ENCODE data around the gene BSPRY.

The BSPRY gene

DNA sequence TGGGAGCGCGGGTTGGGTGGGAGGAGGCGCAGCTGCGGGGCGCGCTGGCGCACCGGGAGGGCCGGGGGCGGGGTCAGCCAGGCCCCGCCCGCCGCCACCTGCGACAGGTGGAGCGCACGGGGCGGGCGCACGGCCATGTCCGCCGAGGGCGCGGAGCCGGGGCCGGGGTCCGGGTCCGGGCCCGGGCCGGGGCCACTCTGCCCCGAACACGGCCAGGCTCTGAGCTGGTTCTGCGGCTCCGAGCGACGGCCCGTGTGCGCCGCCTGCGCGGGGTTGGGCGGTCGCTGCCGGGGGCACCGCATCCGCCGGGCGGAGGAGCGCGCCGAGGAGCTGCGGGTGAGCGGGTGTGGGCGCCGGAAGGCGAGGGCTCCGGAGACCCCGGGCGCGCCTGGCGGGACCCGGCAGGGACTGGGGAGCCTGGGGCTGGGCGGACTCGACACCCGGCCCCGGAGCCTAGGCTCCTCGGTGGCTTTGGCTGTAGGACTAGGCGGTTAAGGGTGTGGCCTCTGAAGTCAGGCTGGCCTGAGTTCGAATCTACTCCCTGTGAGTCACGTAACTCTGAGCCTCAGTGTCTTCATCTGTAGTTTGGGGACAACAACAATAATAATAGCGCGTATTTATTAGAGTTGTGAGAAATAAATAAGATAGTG, at the start of gene BSPRY:
TSS of gene BSPRY (plus strand) at position 97 of the 650 bp plus-strand sequence. CDS start at position 136, 39 bp downstream.
- DNase-seq, result peak; percentile 53

DNA sequence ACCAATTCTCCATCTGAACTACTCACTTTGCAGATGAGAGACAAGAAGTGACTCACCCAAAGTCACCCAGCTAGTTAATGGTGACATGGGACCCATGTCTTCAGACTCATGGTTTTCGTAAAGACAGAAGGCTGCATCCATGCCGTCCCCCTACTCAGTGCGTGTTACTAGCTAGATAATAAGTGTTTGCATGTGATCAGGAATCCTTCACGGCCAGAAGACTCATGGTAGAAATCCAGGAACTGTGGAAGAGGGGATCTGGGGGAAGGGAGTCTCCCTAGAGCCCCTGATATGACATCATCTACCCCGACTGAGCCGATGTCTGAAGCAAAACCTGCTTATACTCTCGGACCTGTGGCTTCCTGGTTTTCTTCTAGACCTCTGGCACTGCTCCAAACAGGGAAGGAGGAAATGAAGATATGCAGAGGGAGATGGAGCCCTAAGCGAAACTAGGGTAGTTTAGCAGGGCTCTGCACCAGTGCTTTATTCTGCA, 49.5 kb upstream of the BSPRY start:
- no peak for DNase-seq

- no peak for DNase-seq
Measured at GRCh38 chr9:113301548-113301947, 47.8 kb upstream of the BSPRY start.

- DNase-seq, result no peak
Measured at GRCh38 chr9:113302792-113303418, 46.4 kb upstream of the BSPRY start, which contains the start of gene RNF183. Gene RNF183 (minus strand): TSS chr9:113303376. CDS start chr9:113298184, 5,192 bp downstream.

DNA sequence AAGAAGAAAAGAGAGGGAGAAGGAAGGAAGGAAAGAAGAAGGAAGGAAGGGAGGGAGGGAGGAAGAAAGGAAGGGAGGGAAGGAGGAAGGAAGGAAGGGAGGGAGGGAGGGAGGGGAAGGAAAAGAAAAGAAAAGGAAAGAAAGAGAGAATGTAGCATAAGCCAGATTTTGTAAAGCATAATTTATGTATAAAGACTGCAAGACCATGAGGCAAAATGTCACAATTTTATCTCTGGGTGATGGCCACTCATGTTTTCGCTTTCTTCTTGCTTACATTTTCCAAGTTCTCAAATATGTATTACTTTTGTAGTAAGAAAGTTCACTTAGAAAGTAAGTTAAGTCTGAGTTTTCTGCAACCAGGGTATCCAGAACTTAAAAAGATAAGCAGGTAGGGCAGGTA, 42.8 kb upstream of the BSPRY start:
- DNase-seq, result no peak

DNA sequence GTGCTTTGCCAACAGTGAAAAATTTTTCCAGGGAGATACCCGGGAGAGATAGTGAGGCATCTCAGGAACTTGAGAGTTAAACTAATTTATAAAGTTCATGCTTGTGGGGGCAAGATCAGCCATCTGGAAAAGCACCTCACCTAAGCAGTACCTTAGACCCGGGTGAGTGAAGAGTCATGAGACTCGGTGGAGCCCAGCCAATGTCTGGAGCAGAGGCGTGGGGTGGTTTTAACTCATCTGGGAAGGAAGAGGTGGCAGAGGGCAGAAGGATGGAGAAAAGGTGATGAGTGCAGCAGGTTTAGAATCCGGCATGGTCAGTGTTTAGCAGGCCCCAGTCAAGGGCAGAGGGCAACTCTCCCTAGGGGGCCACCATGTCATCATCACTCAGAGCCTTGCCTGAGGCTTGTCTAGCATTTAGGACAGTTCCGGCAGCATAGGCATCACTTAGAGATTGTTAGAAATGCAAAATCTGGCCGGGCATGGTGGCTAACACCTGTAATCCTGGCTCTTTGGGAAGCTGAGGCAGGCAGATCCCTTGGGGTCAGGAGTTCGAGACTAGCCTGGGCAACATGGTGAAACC, 41.9 kb upstream of the BSPRY start:
- DNase-seq, result no peak

GRCh38 chr9:113309204-113309813, 40.0 kb upstream of the BSPRY start:
- DNase-seq, result no peak

- no peak for DNase-seq
Measured at GRCh38 chr9:113310538-113310937, 38.8 kb upstream of the BSPRY start.

GRCh38 chr9:113311961-113312360, 37.4 kb upstream of the BSPRY start:
- no peak for DNase-seq

DNA sequence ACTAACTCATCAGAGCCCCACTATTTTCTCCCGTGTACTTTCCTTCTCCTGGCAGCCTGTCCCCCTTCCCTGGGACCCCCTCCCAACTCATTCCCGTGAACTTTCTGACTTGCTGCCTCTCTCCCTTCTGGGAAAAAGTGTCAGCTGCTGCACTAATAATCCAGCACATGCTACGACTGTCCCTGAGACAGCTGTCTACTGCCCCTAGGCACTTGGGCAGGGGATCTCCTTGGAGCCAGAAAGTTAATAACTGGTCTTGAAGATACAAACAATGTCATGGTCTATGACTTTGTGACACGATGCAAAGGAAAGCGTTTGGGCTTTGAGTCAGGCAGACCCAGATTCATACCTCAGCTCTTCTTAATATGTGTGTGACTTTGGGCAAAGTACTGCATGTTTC, 36.1 kb upstream of the BSPRY start:
- DNase-seq, result no peak

GRCh38 chr9:113315231-113315630, 34.1 kb upstream of the BSPRY start:
- no peak for DNase-seq

GRCh38 chr9:113316030-113316429, 33.3 kb upstream of the BSPRY start:
- DNase-seq, result no peak

- DNase-seq, result no peak
Measured at GRCh38 chr9:113317777-113318176, 31.6 kb upstream of the BSPRY start.

DNA sequence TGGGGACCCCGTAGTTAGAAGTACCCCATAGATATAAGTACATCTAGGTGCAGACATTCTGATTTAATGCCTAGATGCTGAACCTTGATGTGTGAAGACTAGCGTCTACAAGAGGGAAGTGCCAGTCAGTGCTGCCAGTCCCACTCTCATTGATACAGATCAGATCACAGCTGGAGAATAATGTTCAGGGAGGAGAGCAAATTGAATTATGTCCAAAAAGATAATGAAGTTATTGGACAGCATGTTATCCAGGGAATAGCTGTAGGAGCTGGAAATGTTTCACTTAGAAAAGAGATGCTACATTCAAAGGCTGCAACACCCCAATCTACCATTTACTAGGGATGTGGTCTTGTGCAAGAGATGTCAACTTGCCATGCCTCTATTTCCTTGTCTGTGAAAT, 30.3 kb upstream of the BSPRY start:
- no peak for DNase-seq

- DNase-seq, result no peak
Measured at GRCh38 chr9:113320051-113320450, 29.3 kb upstream of the BSPRY start.

DNA sequence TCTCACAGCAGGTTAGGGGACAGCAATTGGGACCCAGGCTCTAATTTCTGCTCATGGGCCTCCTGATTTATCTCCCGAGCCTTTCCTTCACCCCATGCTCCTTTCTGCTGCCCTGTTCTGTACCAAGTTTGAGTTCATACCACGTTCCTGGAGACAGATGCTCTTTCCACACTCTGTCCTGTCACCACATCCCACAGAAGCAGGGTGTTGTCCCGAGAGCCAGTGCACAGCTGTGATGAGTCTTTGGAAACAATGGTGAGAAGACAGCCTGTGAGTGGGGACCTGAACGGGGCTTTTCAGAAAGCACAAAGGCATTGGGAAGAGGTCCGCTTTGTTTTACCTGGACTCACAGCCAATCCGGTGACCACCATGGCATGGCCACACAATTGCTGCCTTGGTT, 26.7 kb upstream of the BSPRY start:
- no peak for DNase-seq

GRCh38 chr9:113326230-113326629, 23.1 kb upstream of the BSPRY start:
- no peak for DNase-seq

GRCh38 chr9:113328045-113328782, 21.1 kb upstream of the BSPRY start:
- DNase-seq, result no peak

DNA sequence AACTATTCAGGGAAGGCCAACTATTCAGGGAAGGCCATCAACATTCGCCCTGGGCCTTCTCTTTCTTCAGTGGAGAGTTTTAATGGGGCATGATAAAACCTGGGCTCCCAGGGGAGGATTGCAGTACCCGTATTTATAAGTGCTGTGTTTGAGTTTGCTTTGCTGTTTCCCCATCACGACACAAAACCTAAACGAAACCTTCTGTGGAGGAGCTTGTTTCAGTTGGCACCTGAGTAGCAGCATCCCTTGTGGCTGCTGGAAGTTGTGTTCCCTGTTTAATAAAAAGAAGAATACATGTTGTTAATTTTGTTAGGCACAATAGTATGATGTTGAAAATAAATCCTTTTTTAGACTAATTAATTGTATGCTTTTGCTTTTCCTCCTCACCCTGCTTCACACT, 17.6 kb upstream of the BSPRY start:
- no peak for DNase-seq

- no peak for DNase-seq
Measured at GRCh38 chr9:113337714-113338113, 11.6 kb upstream of the BSPRY start.

DNA sequence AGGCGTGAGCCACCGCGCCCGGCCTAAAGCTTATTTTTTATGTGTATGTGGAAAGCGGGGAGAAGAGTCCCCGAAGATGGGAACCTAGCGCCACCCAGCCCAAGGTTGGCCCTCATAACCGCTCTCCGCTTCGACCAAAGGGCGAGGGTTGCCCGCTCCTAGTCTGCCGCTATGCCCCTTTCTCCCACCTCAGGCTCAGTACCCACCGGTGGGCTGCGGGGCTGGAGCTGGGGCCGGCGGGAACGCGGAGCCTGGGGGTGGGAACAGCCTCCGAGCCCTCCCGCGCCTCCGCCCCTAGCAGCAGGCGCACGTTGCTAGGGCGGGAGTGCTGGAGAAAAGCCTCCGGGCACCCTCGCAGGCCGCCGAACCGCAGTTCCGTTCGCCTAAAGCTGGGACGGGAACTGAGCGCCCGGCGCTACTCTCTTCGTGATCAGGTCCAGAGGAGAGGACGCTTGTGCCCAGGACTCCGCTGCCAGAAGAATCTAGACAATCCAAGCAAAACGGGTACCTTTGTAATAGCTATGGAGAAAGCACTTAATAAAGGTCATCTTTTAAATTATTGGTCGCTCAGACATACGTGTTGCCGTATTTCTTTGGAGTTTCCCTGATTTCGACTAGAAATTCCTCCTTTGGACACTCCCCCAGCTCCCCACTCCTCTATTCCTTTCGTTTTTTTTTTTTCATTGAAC, 9.2 kb upstream of the BSPRY start, which contains the start of gene WDR31:
TSS of gene WDR31 (minus strand) at position 265 of the 689 bp plus-strand sequence. CDS start 8,253 bp downstream, outside the sequence.
- peak; percentile 84 for DNase-seq

GRCh38 chr9:113341712-113342410, 7.5 kb upstream of the BSPRY start:
- DNase-seq, result no peak

Measured in NCI-H2171 (cell line).